NCI-H2227 (cell line): ENCODE measurements around the gene ROCK2.

Experiments
- DNase-seq: peaks from one replicate; lab custom pipeline; 2025; ENCODE audit not compliant: unreplicated experiment; lab: John Stamatoyannopoulos, UW

ROCK2 gene

GRCh38 chr2:11158916-11159573 lies 185.4 kb downstream of the ROCK2 start:
- DNase-seq: no peak

- no peak for DNase-seq
These were observed 186.7 kb downstream of the ROCK2 start for GRCh38 chr2:11157731-11158130.

GRCh38 chr2:11157296-11157695 lies 187.1 kb downstream of the ROCK2 start:
- DNase-seq: no peak

GRCh38 chr2:11156396-11157075 lies 187.9 kb downstream of the ROCK2 start:
- no peak for DNase-seq

GRCh38 chr2:11155381-11156035 lies 188.9 kb downstream of the ROCK2 start, which contains the start of gene SLC66A3:
TSS of gene SLC66A3 (plus strand) at chr2:11155467. CDS start at chr2:11155547, 80 bp downstream.
- DNase-seq: peak; percentile 97

GRCh38 chr2:11154923-11155380 lies 189.5 kb downstream of the ROCK2 start:
- DNase-seq: peak; percentile 97

GRCh38 chr2:11154016-11154922 lies 190.2 kb downstream of the ROCK2 start:
- DNase-seq: no peak

GRCh38 chr2:11152591-11152990 lies 191.8 kb downstream of the ROCK2 start:
- DNase-seq: no peak

- DNase-seq: no peak
These were observed 197.2 kb downstream of the ROCK2 start for GRCh38 chr2:11147263-11147662.

- DNase-seq: no peak
These were observed 198.4 kb downstream of the ROCK2 start for GRCh38 chr2:11146076-11146475.

GRCh38 chr2:11145350-11145749 lies 199.1 kb downstream of the ROCK2 start:
- DNase-seq: no peak

- DNase-seq: no peak
These were observed 199.7 kb downstream of the ROCK2 start for GRCh38 chr2:11144738-11145079.

GRCh38 chr2:11144077-11144737 lies 200.2 kb downstream of the ROCK2 start:
- DNase-seq: no peak

GRCh38 chr2:11142987-11143386 lies 201.4 kb downstream of the ROCK2 start:
- DNase-seq: no peak

- DNase-seq: no peak
These were observed 202.1 kb downstream of the ROCK2 start for GRCh38 chr2:11142330-11142729.

GRCh38 chr2:11141319-11141718 lies 203.1 kb downstream of the ROCK2 start:
- no peak for DNase-seq

GRCh38 chr2:11140492-11140891 lies 203.9 kb downstream of the ROCK2 start:
- DNase-seq: no peak

- no peak for DNase-seq
These were observed 210.1 kb downstream of the ROCK2 start for GRCh38 chr2:11134349-11134748.

GRCh38 chr2:11133936-11134320 lies 210.5 kb downstream of the ROCK2 start:
- DNase-seq: no peak

- peak; percentile 45 for DNase-seq
These were observed 211.0 kb downstream of the ROCK2 start for GRCh38 chr2:11133238-11133935.
